ENCODE data around the gene HSPA9. TPM values are rescaled to one million over a fixed set of nuclear protein-coding genes. Genes with fewer than 3 reads are reported as not detected.

HSPA9 gene
- total RNA-seq, 1 experiment from 2014 or later: 424 TPM

GRCh38 chr5:138533973-138534941, 40.9 kb downstream of the HSPA9 start:
- POLR2A ChIA-PET: interaction anchor here (0.6 kb wide), 1 partner anchor 71 kb away, joined by 19 read pairs; no protein-coding TSS in a partner anchor
- BruUV-seq (replicated peaks): TSS peak; percentile 10
- H3K4me1 ChIP-seq (ENCODE audit: control insufficient read depth, insufficient read depth, low read length): peaks cover 15% of the 10 kb centered on the region
- TF ChIP-seq POLR2AphosphoS5 (IDR thresholded peaks at IDR 0.05; ENCODE audit: low read depth, low read length) (peak; percentile 34; the same call in 1 of the 2 replicates), SIN3A (IDR thresholded peaks at IDR 0.05; ENCODE audit: borderline replicate concordance, insufficient read depth, low read depth, low read length) (no peak), REST (IDR thresholded peaks at IDR 0.05; ENCODE audit: insufficient read depth in 1 of 2, low read depth in 2 of 2, low read length in 1 of 2) (no peak), TCF7L2 (IDR thresholded peaks at IDR 0.05; ENCODE audit: low read depth, low read length) (no peak), CTCF (IDR thresholded peaks at IDR 0.05) (no peak)
- intact Hi-C loops (cut with micrococcal nuclease; ENCODE audit: unreplicated experiment) (no loop called here), in situ Hi-C loops (cut with HindIII; ENCODE audit: low pct_unique_long_range_greater_than_20kb, low sequenced_read_pairs) (no loop called here)
- ATAC-seq: no peak
- CTCF ChIA-PET: no interaction called here
- no peak for DNase-seq (ENCODE audit: low read depth, low spot score)
- H3K4me3 ChIP-seq (ENCODE audit: low read depth in 2 of 2, low read length in 2 of 2): no peak overlapping the region
- H3K27me3 ChIP-seq (ENCODE audit: control insufficient read depth, insufficient read depth, low read length): no peaks in the 10 kb centered on the region
- H3K9me3 ChIP-seq (ENCODE audit: control insufficient read depth, insufficient read depth, low read depth, low read length): no peaks in the 10 kb centered on the region
- no peak overlapping the region for H3K27ac ChIP-seq (ENCODE audit: low read length)
- peaks cover 22% of the 10 kb centered on the region for H3K36me3 ChIP-seq (ENCODE audit: control insufficient read depth, insufficient read depth, low read length)

GRCh38 chr5:138529812-138530211, 45.4 kb downstream of the HSPA9 start:
- BruUV-seq (replicated peaks): no TSS peak
- CTCF ChIA-PET: interaction anchor here (0.5 kb wide), 1 partner anchor 18 kb away, joined by 6 read pairs; no protein-coding TSS in a partner anchor
- Histone ChIP-seq H3K27me3 (ENCODE audit: control insufficient read depth, insufficient read depth, low read length) (no peaks in the 10 kb centered on the region), H3K9me3 (ENCODE audit: control insufficient read depth, insufficient read depth, low read depth, low read length) (no peaks in the 10 kb centered on the region), H3K4me3 (ENCODE audit: low read depth in 2 of 2, low read length in 2 of 2) (no peak overlapping the region), H3K36me3 (ENCODE audit: control insufficient read depth, insufficient read depth, low read length) (peaks cover 3% of the 10 kb centered on the region; the same call in 1 of the 2 replicates), H3K4me1 (ENCODE audit: control insufficient read depth, insufficient read depth, low read length) (peaks cover 16% of the 10 kb centered on the region; the same call in 1 of the 2 replicates), H3K27ac (ENCODE audit: low read length) (no peak overlapping the region)
- POLR2A ChIA-PET: interaction anchor here (0.5 to 0.7 kb wide), 2 partner anchors 16 to 176 kb away, joined by 3 read pairs; no protein-coding TSS in a partner anchor
- in situ Hi-C loops (cut with HindIII; ENCODE audit: low pct_unique_long_range_greater_than_20kb, low sequenced_read_pairs): no loop called here
- no peak for TF ChIP-seq POLR2AphosphoS5 (IDR thresholded peaks at IDR 0.05; ENCODE audit: low read depth, low read length)
- TF ChIP-seq CTCF (IDR thresholded peaks at IDR 0.05): no peak
- TF ChIP-seq SIN3A (IDR thresholded peaks at IDR 0.05; ENCODE audit: borderline replicate concordance, insufficient read depth, low read depth, low read length): no peak
- no peak for TF ChIP-seq REST (IDR thresholded peaks at IDR 0.05; ENCODE audit: insufficient read depth in 1 of 2, low read depth in 2 of 2, low read length in 1 of 2)
- TF ChIP-seq TCF7L2 (IDR thresholded peaks at IDR 0.05; ENCODE audit: low read depth, low read length): no peak
- ATAC-seq: no peak
- no peak for DNase-seq (ENCODE audit: low read depth, low spot score)
- intact Hi-C loops (cut with micrococcal nuclease; ENCODE audit: unreplicated experiment): no loop called here
